SK-N-SH (cell line): ENCODE measurements around the gene SLC24A3. TPM values are rescaled to one million over a fixed set of nuclear protein-coding genes. Genes with fewer than 3 reads are reported as not detected.

Source experiments
- CTCF ChIA-PET: fragments of 300-600, 350-600 bp; formaldehyde crosslinking; extraction: SDS; loops from one replicate; lab custom pipeline; 2021; lab: Yijun Ruan, JAX
- POLR2A ChIA-PET: fragments of 350-600 bp; sonication (Branson Sonifier 250); formaldehyde crosslinking; extraction: SDS; loops from one replicate; lab custom pipeline; 2020; ENCODE audit warnings: antibody characterized with exemption, inconsistent platforms; lab: Yijun Ruan, JAX
- DNase-seq: peaks from one replicate; pipeline ENCODE4 v3.0.0; 2012
- H2AFZ ChIP-seq: fragments of 200-600 bp; sonication (generic); 2 replicates; pipeline ENCODE4 v1.8.1; 2016; ENCODE audit warnings: antibody characterized with exemption, mild to moderate bottlenecking, low read depth
- H3F3A ChIP-seq: fragments of 200-600 bp; sonication (generic); replicated peaks from 2 replicates; pipeline ENCODE3; 2016; ENCODE audit warnings: antibody characterized with exemption, mild to moderate bottlenecking; ENCODE audit not compliant: insufficient read depth
- H3K27ac ChIP-seq, 2 experiments: fragments of 200-500 bp in 1 of 2; fragments of 200-600 bp in 1 of 2; sonication (Bioruptor generic) in 1 of 2; sonication (generic), shearing (Covaris generic) in 1 of 2; 2 replicates each; pipeline versions ENCODE4 v1.5.1 to v1.6.1; 2014 to 2016; ENCODE audit warnings: low read depth in 2 of 2, inconsistent platforms in 1 of 2, low read length in 1 of 2, mild to moderate bottlenecking in 1 of 2, mixed read lengths in 1 of 2
- H3K27me3 ChIP-seq: fragments of 200-600 bp; sonication (generic), shearing (Covaris generic); 2 replicates; pipeline ENCODE4 v1.6.1; 2016; ENCODE audit warnings: mixed run types; ENCODE audit not compliant: insufficient read depth
- H3K36me3 ChIP-seq, 2 experiments: fragments of 200-500 bp in 1 of 2; fragments of 200-600 bp in 1 of 2; sonication (Bioruptor generic) in 1 of 2; sonication (generic) in 1 of 2; replicated peaks in 1 of 2; 2 replicates each; pipeline versions ENCODE3 to v1.5.1; 2014 to 2016; ENCODE audit warnings: low read length in 1 of 2, mild to moderate bottlenecking in 1 of 2; ENCODE audit not compliant: insufficient read depth in 2 of 2, control insufficient read depth in 1 of 2
- H3K4me1 ChIP-seq, 2 experiments: fragments of 200-500 bp in 1 of 2; fragments of 200-600 bp in 1 of 2; sonication (Bioruptor generic) in 1 of 2; sonication (generic), shearing (Covaris generic) in 1 of 2; 2 replicates each; pipeline versions ENCODE4 v1.5.1 to v1.6.1; 2014 to 2016; ENCODE audit warnings: low read depth in 1 of 2, low read length in 1 of 2, mixed run types in 1 of 2; ENCODE audit not compliant: insufficient read depth in 2 of 2, control insufficient read depth in 1 of 2
- H3K4me2 ChIP-seq: fragments of 200-600 bp; sonication (generic), shearing (Covaris generic); 2 replicates; pipeline ENCODE4 v1.6.1; 2017; ENCODE audit warnings: mixed run types
- H3K4me3 ChIP-seq, 2 experiments: fragments of 200-500 bp in 1 of 2; fragments of 200-600 bp in 1 of 2; sonication (Bioruptor generic) in 1 of 2; sonication (generic), shearing (Covaris generic) in 1 of 2; 2 replicates each; pipeline versions ENCODE4 v1.5.1 to v1.8.1; 2014 to 2016; ENCODE audit warnings: low read depth in 2 of 2, inconsistent platforms in 1 of 2, low read length in 1 of 2, mild to moderate bottlenecking in 1 of 2, mixed read lengths in 1 of 2, moderate library complexity in 1 of 2
- H3K79me2 ChIP-seq: fragments of 200-600 bp; sonication (generic); 2 replicates; pipeline ENCODE4 v1.8.1; 2017; ENCODE audit warnings: mild to moderate bottlenecking; ENCODE audit not compliant: insufficient read depth
- H3K9ac ChIP-seq: fragments of 200-600 bp; sonication (generic); 2 replicates; pipeline ENCODE4 v1.6.1; 2017; ENCODE audit warnings: mixed run types
- H3K9me2 ChIP-seq: fragments of 200-600 bp; sonication (generic); 2 replicates; pipeline ENCODE4 v1.6.1; 2017; ENCODE audit warnings: mixed run types
- H3K9me3 ChIP-seq: fragments of 200-600 bp; sonication (generic); 2 replicates; pipeline ENCODE4 v1.6.1; 2017; ENCODE audit warnings: mixed run types, mild to moderate bottlenecking, moderate library complexity
- H4K20me1 ChIP-seq: fragments of 200-600 bp; sonication (generic); 2 replicates; pipeline ENCODE4 v1.6.1; 2017; ENCODE audit warnings: mild to moderate bottlenecking, mixed run types; ENCODE audit not compliant: insufficient read depth
- EP300 ChIP-seq, 2 experiments: IDR thresholded peaks; 2 replicates each; pipeline versions ENCODE4 v1.4.0 to v1.6.1; 2012; ENCODE audit warnings: borderline replicate concordance in 1 of 2, low read depth in 1 of 2, low read length in 1 of 2
- FOSL2 ChIP-seq: IDR thresholded peaks from 2 replicates; pipeline ENCODE4 v1.4.0; 2012; ENCODE audit warnings: low read depth, mild to moderate bottlenecking, moderate library complexity, borderline replicate concordance
- GATA2 ChIP-seq: sonication (generic); formaldehyde crosslinking; IDR thresholded peaks from 2 replicates; pipeline ENCODE4 v1.5.0; 2020; ENCODE audit warnings: mild to moderate bottlenecking, missing genetic modification reagents
- IRF3 ChIP-seq: fragments of 150-350 bp; IDR thresholded peaks from 2 replicates; pipeline ENCODE4 v1.6.1; 2016; ENCODE audit warnings: mild to moderate bottlenecking, low read depth, low read length
- MEF2A ChIP-seq: IDR thresholded peaks from 2 replicates; pipeline ENCODE4 v1.4.0; 2012; ENCODE audit warnings: low read depth, borderline replicate concordance
- MXI1 ChIP-seq: IDR thresholded peaks from 2 replicates; pipeline ENCODE4 v1.6.1; 2012; ENCODE audit warnings: mild to moderate bottlenecking, low read depth, low read length, improper control_type of control experiment
- NFIC ChIP-seq: IDR thresholded peaks from 2 replicates; pipeline ENCODE4 v1.4.0; 2012; ENCODE audit warnings: borderline replicate concordance
- POLR2AphosphoS5 ChIP-seq: IDR thresholded peaks from 2 replicates; pipeline ENCODE4 v1.6.1; 2012; ENCODE audit warnings: low read depth, low read length
- RCOR1 ChIP-seq: fragments of 150-350 bp; IDR thresholded peaks from 2 replicates; pipeline ENCODE4 v1.6.1; 2017; ENCODE audit warnings: antibody characterized with exemption, low read length
- RXRA ChIP-seq: IDR thresholded peaks from 2 replicates; pipeline ENCODE4 v1.4.0; 2012; ENCODE audit warnings: low read depth, mild to moderate bottlenecking, borderline replicate concordance
- SMC3 ChIP-seq: IDR thresholded peaks from 2 replicates; pipeline ENCODE4 v1.6.1; 2012; ENCODE audit warnings: low read depth, low read length, improper control_type of control experiment
- TEAD4 ChIP-seq: IDR thresholded peaks from 2 replicates; pipeline ENCODE4 v1.4.0; 2012; ENCODE audit warnings: mild to moderate bottlenecking, borderline replicate concordance; ENCODE audit not compliant: insufficient read depth
- WGBS: methylation state at CpG from one replicate; pipeline ENCODE4 v1.1.6; 2017; ENCODE audit warnings: low lambda C conversion rate; 5-methylcytosine and 5-hydroxymethylcytosine counted together
- polyA plus RNA-seq, 3 experiments: library from polyadenylated mRNA; depleted of rRNA; stranded (reverse); fragments of >200 nt; gene quantifications; 2 replicates each; pipeline ENCODE4 v1.2.3, GENCODE V29; 2012
- TF ChIP-seq, protein P1 (sequence below): IDR thresholded peaks from 2 replicates; pipeline ENCODE4 v1.4.0; 2012; ENCODE audit warnings: low read depth, borderline replicate concordance
- TF ChIP-seq, protein P2 (sequence below): IDR thresholded peaks from 2 replicates; pipeline ENCODE4; 2012

The SLC24A3 gene
- polyA plus RNA-seq, 1 of the 3 experiments (the other 2 are of a cell fraction) = not detected

DNA sequence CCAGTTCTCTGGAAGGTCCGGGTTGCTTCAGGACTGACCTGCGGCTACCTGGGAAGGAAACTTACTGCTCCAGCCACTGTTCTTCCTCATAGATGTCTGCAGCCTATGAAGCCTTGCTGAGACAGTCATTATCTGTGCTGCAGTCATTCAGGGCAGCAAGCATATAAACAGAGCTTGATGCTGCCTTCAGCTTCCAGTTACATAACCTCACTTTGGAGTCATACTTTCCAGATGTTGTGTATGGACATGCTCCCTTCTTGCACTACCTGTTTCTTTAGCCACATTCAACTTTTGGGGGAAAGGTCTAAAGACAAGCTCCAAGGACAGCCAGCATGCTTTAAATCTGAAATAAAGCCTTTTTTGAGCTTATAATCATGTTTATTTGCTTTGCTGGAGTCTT, 98.1 kb downstream of the SLC24A3 start:
- Histone ChIP-seq H3K9ac (no peak overlapping the region), H3K36me3 (no peaks in the 10 kb centered on the region), H3K9me3 (no peaks in the 10 kb centered on the region), H3K4me2 (no peak overlapping the region), H3K9me2 (no peaks in the 10 kb centered on the region), H3K27me3 (no peaks in the 10 kb centered on the region), H3K79me2 (no peaks in the 10 kb centered on the region), H2AFZ (no peak overlapping the region), H4K20me1 (no peaks in the 10 kb centered on the region), H3K4me3 (no peak overlapping the region), H3F3A (no peaks in the 10 kb centered on the region), H3K4me1 (no peaks in the 10 kb centered on the region; a peak in 1 of 4 replicates), H3K27ac (no peak overlapping the region)
- ChIA-PET POLR2A (no interaction called here), CTCF (no interaction called here)
- TF ChIP-seq NFIC (no peak), EP300 (IDR thresholded peaks at IDR 0.05; ENCODE audit: borderline replicate concordance in 1 of 2, low read depth in 1 of 2, low read length in 1 of 2) (no peak), SMC3 (no peak), GATA2 (CRISPR knock-in tag) (no peak)
- TF ChIP-seq, protein P1, sequence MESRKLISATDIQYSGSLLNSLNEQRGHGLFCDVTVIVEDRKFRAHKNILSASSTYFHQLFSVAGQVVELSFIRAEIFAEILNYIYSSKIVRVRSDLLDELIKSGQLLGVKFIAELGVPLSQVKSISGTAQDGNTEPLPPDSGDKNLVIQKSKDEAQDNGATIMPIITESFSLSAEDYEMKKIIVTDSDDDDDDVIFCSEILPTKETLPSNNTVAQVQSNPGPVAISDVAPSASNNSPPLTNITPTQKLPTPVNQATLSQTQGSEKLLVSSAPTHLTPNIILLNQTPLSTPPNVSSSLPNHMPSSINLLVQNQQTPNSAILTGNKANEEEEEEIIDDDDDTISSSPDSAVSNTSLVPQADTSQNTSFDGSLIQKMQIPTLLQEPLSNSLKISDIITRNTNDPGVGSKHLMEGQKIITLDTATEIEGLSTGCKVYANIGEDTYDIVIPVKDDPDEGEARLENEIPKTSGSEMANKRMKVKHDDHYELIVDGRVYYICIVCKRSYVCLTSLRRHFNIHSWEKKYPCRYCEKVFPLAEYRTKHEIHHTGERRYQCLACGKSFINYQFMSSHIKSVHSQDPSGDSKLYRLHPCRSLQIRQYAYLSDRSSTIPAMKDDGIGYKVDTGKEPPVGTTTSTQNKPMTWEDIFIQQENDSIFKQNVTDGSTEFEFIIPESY = no peak
- 0% methylated on average over 2 of the region's 2 CpGs for WGBS
- DNase-seq = no peak

DNA sequence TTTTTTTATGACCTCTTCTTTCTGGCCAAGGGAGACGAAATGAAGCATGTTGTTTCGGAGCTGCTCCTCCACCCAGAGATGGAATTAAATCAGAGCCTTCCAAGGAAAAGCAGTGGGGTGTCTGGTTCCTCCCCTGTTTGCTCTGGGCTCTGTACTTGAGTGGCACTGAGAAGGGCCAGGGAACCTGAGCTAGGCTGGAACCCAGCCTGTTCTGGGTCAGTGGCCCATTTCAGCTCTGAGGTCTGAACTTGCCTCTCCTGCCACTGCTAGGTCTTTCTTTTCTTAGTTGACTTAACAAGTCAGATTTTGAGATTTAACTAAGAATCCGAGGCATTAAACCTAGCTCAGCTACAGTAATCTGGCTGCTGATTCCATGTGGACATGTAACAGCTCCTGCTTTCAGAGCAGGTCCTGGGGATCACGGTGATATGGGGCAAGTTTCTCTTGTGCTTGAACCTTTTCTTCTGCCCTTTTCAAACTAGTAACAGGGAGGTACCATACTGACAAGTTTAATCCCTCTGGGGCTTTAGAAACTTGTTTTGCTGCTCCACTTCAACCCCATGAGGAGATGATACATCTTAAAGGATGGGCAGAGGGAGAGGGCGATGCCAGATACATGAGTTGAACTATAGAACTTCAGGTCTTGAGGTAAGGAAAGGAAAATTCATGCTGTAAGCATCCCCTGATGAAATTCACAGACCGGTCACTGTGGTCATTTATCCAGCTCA, 101.1 kb downstream of the SLC24A3 start:
- WGBS = 20% methylated on average over 6 of the region's 6 CpGs
- no peak for TF ChIP-seq FOSL2
- TF ChIP-seq, protein P2, sequence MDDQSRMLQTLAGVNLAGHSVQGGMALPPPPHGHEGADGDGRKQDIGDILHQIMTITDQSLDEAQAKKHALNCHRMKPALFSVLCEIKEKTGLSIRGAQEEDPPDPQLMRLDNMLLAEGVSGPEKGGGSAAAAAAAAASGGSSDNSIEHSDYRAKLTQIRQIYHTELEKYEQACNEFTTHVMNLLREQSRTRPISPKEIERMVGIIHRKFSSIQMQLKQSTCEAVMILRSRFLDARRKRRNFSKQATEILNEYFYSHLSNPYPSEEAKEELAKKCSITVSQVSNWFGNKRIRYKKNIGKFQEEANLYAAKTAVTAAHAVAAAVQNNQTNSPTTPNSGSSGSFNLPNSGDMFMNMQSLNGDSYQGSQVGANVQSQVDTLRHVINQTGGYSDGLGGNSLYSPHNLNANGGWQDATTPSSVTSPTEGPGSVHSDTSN = no peak
- no peak for TF ChIP-seq POLR2AphosphoS5
- no peak for TF ChIP-seq IRF3
- no peak for TF ChIP-seq RCOR1
- no peak for TF ChIP-seq MXI1
- no peak for TF ChIP-seq RXRA
- TF ChIP-seq MEF2A = no peak
- no peak for TF ChIP-seq TEAD4
- Histone ChIP-seq H3K4me2 (no peak overlapping the region), H3K4me3 (no peak overlapping the region), H3K27ac (no peak overlapping the region), H3F3A (no peaks in the 10 kb centered on the region), H3K4me1 (no peaks in the 10 kb centered on the region; a peak in 1 of 4 replicates), H4K20me1 (no peaks in the 10 kb centered on the region), H3K9me2 (no peaks in the 10 kb centered on the region), H3K79me2 (no peaks in the 10 kb centered on the region), H3K9ac (no peak overlapping the region), H3K9me3 (no peaks in the 10 kb centered on the region), H3K27me3 (no peaks in the 10 kb centered on the region), H3K36me3 (no peaks in the 10 kb centered on the region), H2AFZ (no peak overlapping the region)
- ChIA-PET POLR2A (no interaction called here), CTCF (no interaction called here)
- no peak for DNase-seq
